K562 (cell line): ENCODE results near the gene CRYZL1. TPM values are rescaled to one million over a fixed set of nuclear protein-coding genes. Genes with fewer than 3 reads are reported as not detected.

Experiments used
- CBFB ChIP-seq: sonication (generic); formaldehyde crosslinking; IDR thresholded peaks from 2 replicates; pipeline ENCODE4 v1.4.0; 2020; ENCODE audit warnings: mild to moderate bottlenecking, missing genetic modification reagents
- CTBP1 ChIP-seq: fragments of 450-650 bp; IDR thresholded peaks from 2 replicates; pipeline ENCODE4 v1.6.1; 2016; ENCODE audit warnings: borderline replicate concordance
- polyA plus RNA-seq, 8 experiments: library from polyadenylated mRNA; depleted of rRNA in 4 of 8; stranded (reverse) in 5 of 8; unstranded in 3 of 8; fragments of >200 nt; fragmentation: Nextera tagmentation in 2 of 8; fragmentation: Illumina TruSeq in 1 of 8; extraction: Ambion mirVana in 2 of 8; extraction: Trizol in 1 of 8; gene quantifications; 2 replicates each; pipeline versions ENCODE4 v1.2.1 to v1.2.3, GENCODE V29; 2011 to 2014; ENCODE audit warnings: inconsistent platforms in 1 of 8, missing spikeins in 1 of 8
- total RNA-seq, 7 experiments: library from RNA; depleted of rRNA in 6 of 7; stranded (reverse); fragments of >200 nt in 6 of 7; fragmentation: Illumina TruSeq in 2 of 7; extraction: Trizol in 2 of 7; gene quantifications; 2 replicates each; pipeline versions ENCODE4 v1.2.1 to v1.2.3, GENCODE V29; 2011 to 2021; ENCODE audit warnings: low replicate concordance in 1 of 7
- TF ChIP-seq, protein P1 (sequence below): fragments of 150-350 bp; IDR thresholded peaks from 2 replicates; pipeline ENCODE4 v1.6.1; 2014; ENCODE audit warnings: low read depth, mild to moderate bottlenecking, low read length, borderline replicate concordance
- TF ChIP-seq, protein P2 (sequence below): fragments of 250-450 bp; sonication (Bioruptor Pico); IDR thresholded peaks from 2 replicates; pipeline ENCODE4 v1.5.0; 2020; ENCODE audit warnings: mild to moderate bottlenecking
- TF ChIP-seq, protein P3 (sequence below): IDR thresholded peaks from 2 replicates; pipeline ENCODE4 v1.6.1; 2011; ENCODE audit not compliant: insufficient read length; ENCODE audit errors: extremely low read depth
- TF ChIP-seq, protein P4 (sequence below): fragments of 250-450 bp; sonication (Bioruptor Pico); IDR thresholded peaks from 2 replicates; pipeline ENCODE4 v1.4.0; 2020; ENCODE audit warnings: mild to moderate bottlenecking, moderate library complexity
- TF ChIP-seq, protein P5 (sequence below): fragments of 200-600 bp; sonication (generic); IDR thresholded peaks from one replicate; pipeline ENCODE4 v1.6.1; 2012; ENCODE audit warnings: mild to moderate bottlenecking, low read depth, low read length, inconsistent platforms

The CRYZL1 gene
- total and polyA plus RNA-seq, 9 of the 15 experiments (the other 6 are each of a cell fraction or from before 2014, with no cell fraction given): 19.9 to 98.2 (median 39.2) TPM

DNA sequence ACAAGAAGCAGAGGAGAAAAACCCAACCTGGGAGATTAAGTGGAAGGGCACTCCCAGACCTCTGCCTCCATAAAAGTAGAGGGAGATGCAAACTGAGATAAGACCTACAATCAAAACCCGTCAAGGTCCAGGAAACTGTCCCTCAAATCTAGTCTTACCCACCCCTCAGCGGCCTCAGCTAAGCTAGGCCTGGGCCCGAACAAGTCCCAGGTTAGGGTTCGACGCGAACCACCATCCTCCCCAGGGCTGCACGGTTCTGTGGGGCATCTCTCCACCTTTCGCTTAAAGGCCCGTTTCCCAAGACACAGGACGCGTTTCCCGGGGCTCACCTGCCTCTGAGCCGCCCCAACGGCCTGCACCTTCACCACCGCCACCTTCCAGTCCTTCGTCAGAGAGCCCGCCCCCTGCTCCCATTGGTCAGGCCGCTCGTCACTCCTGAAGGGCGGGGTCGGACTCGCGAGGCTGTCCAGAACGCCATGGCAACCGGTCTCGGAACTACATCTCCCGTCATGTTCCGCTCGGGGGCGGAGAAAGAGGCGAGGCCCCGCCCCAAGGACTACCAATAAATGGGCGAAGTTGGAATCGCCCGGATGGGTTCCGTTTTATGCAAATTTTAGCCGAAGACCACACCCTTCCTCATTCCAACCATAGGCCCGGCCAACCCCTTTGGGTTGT lies at the start of gene CRYZL1 (continued):
- TF ChIP-seq, protein P1, sequence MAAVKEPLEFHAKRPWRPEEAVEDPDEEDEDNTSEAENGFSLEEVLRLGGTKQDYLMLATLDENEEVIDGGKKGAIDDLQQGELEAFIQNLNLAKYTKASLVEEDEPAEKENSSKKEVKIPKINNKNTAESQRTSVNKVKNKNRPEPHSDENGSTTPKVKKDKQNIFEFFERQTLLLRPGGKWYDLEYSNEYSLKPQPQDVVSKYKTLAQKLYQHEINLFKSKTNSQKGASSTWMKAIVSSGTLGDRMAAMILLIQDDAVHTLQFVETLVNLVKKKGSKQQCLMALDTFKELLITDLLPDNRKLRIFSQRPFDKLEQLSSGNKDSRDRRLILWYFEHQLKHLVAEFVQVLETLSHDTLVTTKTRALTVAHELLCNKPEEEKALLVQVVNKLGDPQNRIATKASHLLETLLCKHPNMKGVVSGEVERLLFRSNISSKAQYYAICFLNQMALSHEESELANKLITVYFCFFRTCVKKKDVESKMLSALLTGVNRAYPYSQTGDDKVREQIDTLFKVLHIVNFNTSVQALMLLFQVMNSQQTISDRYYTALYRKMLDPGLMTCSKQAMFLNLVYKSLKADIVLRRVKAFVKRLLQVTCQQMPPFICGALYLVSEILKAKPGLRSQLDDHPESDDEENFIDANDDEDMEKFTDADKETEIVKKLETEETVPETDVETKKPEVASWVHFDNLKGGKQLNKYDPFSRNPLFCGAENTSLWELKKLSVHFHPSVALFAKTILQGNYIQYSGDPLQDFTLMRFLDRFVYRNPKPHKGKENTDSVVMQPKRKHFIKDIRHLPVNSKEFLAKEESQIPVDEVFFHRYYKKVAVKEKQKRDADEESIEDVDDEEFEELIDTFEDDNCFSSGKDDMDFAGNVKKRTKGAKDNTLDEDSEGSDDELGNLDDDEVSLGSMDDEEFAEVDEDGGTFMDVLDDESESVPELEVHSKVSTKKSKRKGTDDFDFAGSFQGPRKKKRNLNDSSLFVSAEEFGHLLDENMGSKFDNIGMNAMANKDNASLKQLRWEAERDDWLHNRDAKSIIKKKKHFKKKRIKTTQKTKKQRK: peak; percentile 53; the same call in 1 of the 2 replicates
- TF ChIP-seq, protein P2, sequence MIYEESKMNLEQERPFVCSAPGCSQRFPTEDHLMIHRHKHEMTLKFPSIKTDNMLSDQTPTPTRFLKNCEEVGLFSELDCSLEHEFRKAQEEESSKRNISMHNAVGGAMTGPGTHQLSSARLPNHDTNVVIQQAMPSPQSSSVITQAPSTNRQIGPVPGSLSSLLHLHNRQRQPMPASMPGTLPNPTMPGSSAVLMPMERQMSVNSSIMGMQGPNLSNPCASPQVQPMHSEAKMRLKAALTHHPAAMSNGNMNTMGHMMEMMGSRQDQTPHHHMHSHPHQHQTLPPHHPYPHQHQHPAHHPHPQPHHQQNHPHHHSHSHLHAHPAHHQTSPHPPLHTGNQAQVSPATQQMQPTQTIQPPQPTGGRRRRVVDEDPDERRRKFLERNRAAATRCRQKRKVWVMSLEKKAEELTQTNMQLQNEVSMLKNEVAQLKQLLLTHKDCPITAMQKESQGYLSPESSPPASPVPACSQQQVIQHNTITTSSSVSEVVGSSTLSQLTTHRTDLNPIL: no peak
- peak; percentile 91 for TF ChIP-seq CTBP1
- TF ChIP-seq, protein P3, sequence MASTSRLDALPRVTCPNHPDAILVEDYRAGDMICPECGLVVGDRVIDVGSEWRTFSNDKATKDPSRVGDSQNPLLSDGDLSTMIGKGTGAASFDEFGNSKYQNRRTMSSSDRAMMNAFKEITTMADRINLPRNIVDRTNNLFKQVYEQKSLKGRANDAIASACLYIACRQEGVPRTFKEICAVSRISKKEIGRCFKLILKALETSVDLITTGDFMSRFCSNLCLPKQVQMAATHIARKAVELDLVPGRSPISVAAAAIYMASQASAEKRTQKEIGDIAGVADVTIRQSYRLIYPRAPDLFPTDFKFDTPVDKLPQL: no peak
- TF ChIP-seq, protein P4, sequence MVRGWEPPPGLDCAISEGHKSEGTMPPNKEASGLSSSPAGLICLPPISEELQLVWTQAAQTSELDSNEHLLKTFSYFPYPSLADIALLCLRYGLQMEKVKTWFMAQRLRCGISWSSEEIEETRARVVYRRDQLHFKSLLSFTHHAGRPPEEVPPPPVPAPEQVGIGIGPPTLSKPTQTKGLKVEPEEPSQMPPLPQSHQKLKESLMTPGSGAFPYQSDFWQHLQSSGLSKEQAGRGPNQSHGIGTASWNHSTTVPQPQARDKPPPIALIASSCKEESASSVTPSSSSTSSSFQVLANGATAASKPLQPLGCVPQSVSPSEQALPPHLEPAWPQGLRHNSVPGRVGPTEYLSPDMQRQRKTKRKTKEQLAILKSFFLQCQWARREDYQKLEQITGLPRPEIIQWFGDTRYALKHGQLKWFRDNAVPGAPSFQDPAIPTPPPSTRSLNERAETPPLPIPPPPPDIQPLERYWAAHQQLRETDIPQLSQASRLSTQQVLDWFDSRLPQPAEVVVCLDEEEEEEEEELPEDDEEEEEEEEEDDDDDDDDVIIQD (CRISPR knock-in tag): no peak
- no peak for TF ChIP-seq CBFB
- TF ChIP-seq, protein P5, sequence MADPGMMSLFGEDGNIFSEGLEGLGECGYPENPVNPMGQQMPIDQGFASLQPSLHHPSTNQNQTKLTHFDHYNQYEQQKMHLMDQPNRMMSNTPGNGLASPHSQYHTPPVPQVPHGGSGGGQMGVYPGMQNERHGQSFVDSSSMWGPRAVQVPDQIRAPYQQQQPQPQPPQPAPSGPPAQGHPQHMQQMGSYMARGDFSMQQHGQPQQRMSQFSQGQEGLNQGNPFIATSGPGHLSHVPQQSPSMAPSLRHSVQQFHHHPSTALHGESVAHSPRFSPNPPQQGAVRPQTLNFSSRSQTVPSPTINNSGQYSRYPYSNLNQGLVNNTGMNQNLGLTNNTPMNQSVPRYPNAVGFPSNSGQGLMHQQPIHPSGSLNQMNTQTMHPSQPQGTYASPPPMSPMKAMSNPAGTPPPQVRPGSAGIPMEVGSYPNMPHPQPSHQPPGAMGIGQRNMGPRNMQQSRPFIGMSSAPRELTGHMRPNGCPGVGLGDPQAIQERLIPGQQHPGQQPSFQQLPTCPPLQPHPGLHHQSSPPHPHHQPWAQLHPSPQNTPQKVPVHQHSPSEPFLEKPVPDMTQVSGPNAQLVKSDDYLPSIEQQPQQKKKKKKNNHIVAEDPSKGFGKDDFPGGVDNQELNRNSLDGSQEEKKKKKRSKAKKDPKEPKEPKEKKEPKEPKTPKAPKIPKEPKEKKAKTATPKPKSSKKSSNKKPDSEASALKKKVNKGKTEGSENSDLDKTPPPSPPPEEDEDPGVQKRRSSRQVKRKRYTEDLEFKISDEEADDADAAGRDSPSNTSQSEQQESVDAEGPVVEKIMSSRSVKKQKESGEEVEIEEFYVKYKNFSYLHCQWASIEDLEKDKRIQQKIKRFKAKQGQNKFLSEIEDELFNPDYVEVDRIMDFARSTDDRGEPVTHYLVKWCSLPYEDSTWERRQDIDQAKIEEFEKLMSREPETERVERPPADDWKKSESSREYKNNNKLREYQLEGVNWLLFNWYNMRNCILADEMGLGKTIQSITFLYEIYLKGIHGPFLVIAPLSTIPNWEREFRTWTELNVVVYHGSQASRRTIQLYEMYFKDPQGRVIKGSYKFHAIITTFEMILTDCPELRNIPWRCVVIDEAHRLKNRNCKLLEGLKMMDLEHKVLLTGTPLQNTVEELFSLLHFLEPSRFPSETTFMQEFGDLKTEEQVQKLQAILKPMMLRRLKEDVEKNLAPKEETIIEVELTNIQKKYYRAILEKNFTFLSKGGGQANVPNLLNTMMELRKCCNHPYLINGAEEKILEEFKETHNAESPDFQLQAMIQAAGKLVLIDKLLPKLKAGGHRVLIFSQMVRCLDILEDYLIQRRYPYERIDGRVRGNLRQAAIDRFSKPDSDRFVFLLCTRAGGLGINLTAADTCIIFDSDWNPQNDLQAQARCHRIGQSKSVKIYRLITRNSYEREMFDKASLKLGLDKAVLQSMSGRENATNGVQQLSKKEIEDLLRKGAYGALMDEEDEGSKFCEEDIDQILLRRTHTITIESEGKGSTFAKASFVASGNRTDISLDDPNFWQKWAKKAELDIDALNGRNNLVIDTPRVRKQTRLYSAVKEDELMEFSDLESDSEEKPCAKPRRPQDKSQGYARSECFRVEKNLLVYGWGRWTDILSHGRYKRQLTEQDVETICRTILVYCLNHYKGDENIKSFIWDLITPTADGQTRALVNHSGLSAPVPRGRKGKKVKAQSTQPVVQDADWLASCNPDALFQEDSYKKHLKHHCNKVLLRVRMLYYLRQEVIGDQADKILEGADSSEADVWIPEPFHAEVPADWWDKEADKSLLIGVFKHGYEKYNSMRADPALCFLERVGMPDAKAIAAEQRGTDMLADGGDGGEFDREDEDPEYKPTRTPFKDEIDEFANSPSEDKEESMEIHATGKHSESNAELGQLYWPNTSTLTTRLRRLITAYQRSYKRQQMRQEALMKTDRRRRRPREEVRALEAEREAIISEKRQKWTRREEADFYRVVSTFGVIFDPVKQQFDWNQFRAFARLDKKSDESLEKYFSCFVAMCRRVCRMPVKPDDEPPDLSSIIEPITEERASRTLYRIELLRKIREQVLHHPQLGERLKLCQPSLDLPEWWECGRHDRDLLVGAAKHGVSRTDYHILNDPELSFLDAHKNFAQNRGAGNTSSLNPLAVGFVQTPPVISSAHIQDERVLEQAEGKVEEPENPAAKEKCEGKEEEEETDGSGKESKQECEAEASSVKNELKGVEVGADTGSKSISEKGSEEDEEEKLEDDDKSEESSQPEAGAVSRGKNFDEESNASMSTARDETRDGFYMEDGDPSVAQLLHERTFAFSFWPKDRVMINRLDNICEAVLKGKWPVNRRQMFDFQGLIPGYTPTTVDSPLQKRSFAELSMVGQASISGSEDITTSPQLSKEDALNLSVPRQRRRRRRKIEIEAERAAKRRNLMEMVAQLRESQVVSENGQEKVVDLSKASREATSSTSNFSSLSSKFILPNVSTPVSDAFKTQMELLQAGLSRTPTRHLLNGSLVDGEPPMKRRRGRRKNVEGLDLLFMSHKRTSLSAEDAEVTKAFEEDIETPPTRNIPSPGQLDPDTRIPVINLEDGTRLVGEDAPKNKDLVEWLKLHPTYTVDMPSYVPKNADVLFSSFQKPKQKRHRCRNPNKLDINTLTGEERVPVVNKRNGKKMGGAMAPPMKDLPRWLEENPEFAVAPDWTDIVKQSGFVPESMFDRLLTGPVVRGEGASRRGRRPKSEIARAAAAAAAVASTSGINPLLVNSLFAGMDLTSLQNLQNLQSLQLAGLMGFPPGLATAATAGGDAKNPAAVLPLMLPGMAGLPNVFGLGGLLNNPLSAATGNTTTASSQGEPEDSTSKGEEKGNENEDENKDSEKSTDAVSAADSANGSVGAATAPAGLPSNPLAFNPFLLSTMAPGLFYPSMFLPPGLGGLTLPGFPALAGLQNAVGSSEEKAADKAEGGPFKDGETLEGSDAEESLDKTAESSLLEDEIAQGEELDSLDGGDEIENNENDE: no peak
